ENCODE data around the gene SHISA4.

- no peak for TF ChIP-seq CTCF (IDR thresholded peaks at IDR 0.05)
- TF ChIP-seq EZH2phosphoT487 (IDR thresholded peaks at IDR 0.05), result no peak
- no peak for TF ChIP-seq EZH2 (IDR thresholded peaks at IDR 0.05)
Observed at GRCh38 chr1:201848230-201848629, 40.5 kb upstream of the SHISA4 start.

Data from neural progenitor cell (in vitro differentiated cells).